MG63 (cell line): ENCODE measurements around the gene PPP1R2. TPM values are rescaled to one million over a fixed set of nuclear protein-coding genes. Genes with fewer than 3 reads are reported as not detected.
A peak's percentile ranks its signal among the peaks of the same experiment; 100 is the strongest.

Experiments
- DNase-seq: peaks from one replicate; pipeline ENCODE4 v3.0.0-alpha.2; 2020
- H3K27me3 ChIP-seq: fragments of 250-450 bp; sonication (Bioruptor Pico); 2 replicates; pipeline ENCODE4 v1.5.1; 2020; ENCODE audit warnings: mild to moderate bottlenecking, moderate library complexity
- H3K36me3 ChIP-seq: fragments of 250-450 bp; sonication (Bioruptor Pico); 2 replicates; pipeline ENCODE4 v1.5.1; 2020; ENCODE audit warnings: mild to moderate bottlenecking, moderate library complexity
- H3K4me3 ChIP-seq: fragments of 250-450 bp; sonication (Bioruptor Pico); 2 replicates; pipeline ENCODE4 v1.5.1; 2020; ENCODE audit warnings: mild to moderate bottlenecking, moderate library complexity
- H3K9me3 ChIP-seq: fragments of 250-450 bp; sonication (Bioruptor Pico); 2 replicates; pipeline ENCODE4 v1.5.1; 2020; ENCODE audit warnings: mild to moderate bottlenecking, moderate library complexity
- total RNA-seq: library from RNA; depleted of rRNA; stranded (reverse); fragments of >200 nt; shearing (Covaris generic); gene quantifications from 2 replicates; pipeline ENCODE4 v1.2.3, GENCODE V29; 2014; ENCODE audit warnings: low replicate concordance

Gene PPP1R2
- total RNA-seq, 1 experiment from 2014 or later, result 30.9 TPM

- Histone ChIP-seq H3K4me3 (no peak overlapping the region), H3K9me3 (no peaks in the 10 kb centered on the region), H3K27me3 (no peaks in the 10 kb centered on the region), H3K36me3 (no peaks in the 10 kb centered on the region)
- no peak for DNase-seq
These were observed 6.9 kb upstream of the PPP1R2 start for GRCh38 chr3:195549931-195550519.

DNA sequence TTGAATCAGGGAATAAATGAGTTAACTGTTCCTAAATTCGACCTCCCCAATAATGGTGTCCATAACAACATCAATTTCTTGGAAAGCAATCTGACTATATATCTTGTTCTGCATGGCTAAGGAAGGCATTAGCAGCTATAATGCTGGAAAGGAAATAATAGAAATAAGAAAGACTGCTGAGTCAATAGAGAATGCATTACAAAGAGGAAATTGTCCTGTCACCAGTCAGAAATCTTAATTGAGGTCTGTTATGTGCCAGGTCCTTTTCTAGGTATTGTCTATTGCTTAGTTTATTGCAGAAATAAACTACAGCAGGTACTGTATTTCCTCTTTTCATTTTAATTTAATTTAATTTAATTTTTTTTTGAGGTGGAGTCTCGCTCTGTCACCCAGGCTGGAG lies 5.9 kb upstream of the PPP1R2 start:
- H3K36me3 ChIP-seq, result no peaks in the 10 kb centered on the region
- DNase-seq, result no peak
- H3K4me3 ChIP-seq, result no peak overlapping the region
- H3K27me3 ChIP-seq, result no peaks in the 10 kb centered on the region
- no peaks in the 10 kb centered on the region for H3K9me3 ChIP-seq

DNA sequence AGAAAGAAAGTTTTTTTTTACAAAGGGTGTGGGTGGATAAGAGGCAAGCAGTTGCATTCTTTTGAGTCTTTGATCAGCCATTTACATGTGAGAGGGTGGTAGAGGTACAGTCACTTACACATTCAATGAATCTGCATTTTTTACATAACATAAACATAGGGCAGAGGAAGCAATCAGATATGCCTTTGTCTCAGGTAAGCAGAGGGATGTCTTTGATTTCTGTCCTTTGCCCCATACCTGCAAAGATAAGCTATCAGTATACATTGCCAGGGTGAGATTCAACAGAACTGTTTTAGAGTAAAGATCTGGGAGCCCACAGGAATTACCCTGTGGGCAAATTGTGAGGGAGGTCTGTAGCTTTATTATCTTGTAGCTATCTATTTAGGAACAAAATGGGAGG lies 5.4 kb upstream of the PPP1R2 start:
- no peaks in the 10 kb centered on the region for H3K9me3 ChIP-seq
- H3K36me3 ChIP-seq, result no peaks in the 10 kb centered on the region
- H3K27me3 ChIP-seq, result no peaks in the 10 kb centered on the region
- no peak overlapping the region for H3K4me3 ChIP-seq
- no peak for DNase-seq

GRCh38 chr3:195548006-195548405 lies 4.9 kb upstream of the PPP1R2 start:
- Histone ChIP-seq H3K36me3 (no peaks in the 10 kb centered on the region), H3K9me3 (no peaks in the 10 kb centered on the region), H3K4me3 (no peak overlapping the region), H3K27me3 (no peaks in the 10 kb centered on the region)
- DNase-seq, result no peak

GRCh38 chr3:195546130-195546560 lies 3.0 kb upstream of the PPP1R2 start:
- Histone ChIP-seq H3K27me3 (no peaks in the 10 kb centered on the region), H3K4me3 (peak overlapping the region; percentile 20), H3K36me3 (no peaks in the 10 kb centered on the region), H3K9me3 (no peaks in the 10 kb centered on the region)
- DNase-seq, result peak; percentile 92

DNA sequence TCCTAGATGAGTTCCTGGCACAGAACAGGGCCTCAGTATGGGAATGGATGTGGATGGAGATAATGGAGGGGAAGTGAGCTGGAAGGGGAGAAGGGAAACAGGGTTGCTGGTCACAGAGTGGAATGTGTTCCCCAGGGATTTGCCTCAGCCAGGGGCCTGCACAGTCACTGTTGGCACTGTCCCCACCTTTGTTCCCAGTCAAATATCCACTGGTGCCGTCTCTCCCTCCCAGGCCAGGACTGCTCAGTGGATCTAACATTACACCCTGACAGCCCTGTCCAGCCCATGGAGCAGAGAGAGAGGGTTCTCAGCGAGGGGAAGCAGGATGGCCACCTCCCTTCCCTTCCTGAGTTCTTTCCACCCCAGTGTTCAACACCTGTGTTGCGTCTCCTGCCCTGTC lies 1.5 kb upstream of the PPP1R2 start:
- H3K9me3 ChIP-seq, result no peaks in the 10 kb centered on the region
- no peaks in the 10 kb centered on the region for H3K27me3 ChIP-seq
- H3K4me3 ChIP-seq, result no peak overlapping the region
- no peaks in the 10 kb centered on the region for H3K36me3 ChIP-seq
- no peak for DNase-seq

DNA sequence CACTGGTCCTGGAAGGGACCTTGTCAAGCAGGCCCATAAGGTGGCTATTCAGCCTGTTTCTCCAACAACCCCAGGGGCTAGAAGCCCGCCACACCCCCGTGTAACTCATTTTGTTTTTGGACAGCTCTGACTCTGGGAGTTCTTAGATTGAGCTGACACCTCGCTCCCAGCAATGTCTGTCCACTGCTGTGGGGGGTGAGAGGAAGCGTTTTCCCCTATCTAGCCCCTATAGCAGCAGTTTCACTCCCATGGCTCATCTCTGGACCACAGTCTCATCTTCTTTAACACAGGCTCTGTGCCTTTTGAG lies 1.1 kb upstream of the PPP1R2 start:
- no peak for DNase-seq
- no peaks in the 10 kb centered on the region for H3K36me3 ChIP-seq
- H3K9me3 ChIP-seq, result no peaks in the 10 kb centered on the region
- H3K27me3 ChIP-seq, result no peaks in the 10 kb centered on the region
- H3K4me3 ChIP-seq, result no peak overlapping the region

GRCh38 chr3:195543500-195544229 lies 540 bp upstream of the PPP1R2 start:
- Histone ChIP-seq H3K36me3 (no peaks in the 10 kb centered on the region), H3K9me3 (no peaks in the 10 kb centered on the region), H3K27me3 (no peaks in the 10 kb centered on the region), H3K4me3 (peak overlapping the region; percentile 88)
- DNase-seq, result no peak

DNA sequence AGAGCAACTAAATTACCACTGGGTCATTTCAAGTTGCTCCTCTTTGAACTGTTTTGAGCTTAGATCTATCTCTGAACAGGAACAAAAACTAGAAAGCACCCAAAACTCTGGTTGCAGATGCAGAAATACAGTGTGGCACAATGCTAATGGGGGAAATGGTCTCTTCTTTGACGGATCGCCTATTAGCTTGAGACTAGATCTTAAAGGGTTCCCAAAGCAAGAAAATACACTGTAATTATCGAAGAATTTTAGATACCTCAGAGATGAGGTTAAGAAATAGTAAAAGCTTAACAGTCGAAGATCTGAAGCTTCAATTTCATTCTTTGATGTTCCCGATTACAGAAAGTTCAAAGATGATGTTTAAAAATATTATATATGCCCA lies 818 bp downstream of the PPP1R2 start:
- Histone ChIP-seq H3K4me3 (peak overlapping the region; percentile 88), H3K9me3 (no peaks in the 10 kb centered on the region), H3K27me3 (peaks cover 2% of the 10 kb centered on the region; the same call in 1 of the 2 replicates), H3K36me3 (no peaks in the 10 kb centered on the region)
- DNase-seq, result no peak

GRCh38 chr3:195540511-195540910 lies 2.6 kb downstream of the PPP1R2 start:
- Histone ChIP-seq H3K27me3 (peaks cover 2% of the 10 kb centered on the region; the same call in 1 of the 2 replicates), H3K9me3 (no peaks in the 10 kb centered on the region), H3K36me3 (no peaks in the 10 kb centered on the region), H3K4me3 (no peak overlapping the region)
- DNase-seq, result no peak

DNA sequence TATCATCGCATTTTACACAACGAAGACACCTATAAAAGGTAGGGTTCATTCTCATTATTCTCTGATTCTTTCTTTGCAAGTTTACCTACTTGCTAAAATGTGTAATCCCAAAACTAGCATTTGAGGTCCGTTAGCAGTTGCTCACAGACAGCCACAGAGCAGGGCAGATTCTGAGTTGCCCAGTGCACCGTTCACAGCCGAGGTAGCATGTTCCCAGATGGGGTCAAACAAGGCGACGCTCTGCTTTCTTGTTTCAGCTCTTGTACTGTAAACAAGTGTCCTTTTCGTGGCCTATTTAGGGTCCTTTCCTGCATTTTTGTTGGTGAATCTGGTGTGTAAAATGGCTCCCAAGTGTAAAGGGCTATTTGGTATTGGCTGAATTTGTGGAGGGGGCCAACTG lies 3.1 kb downstream of the PPP1R2 start:
- H3K27me3 ChIP-seq, result peaks cover 2% of the 10 kb centered on the region; the same call in 1 of the 2 replicates
- H3K36me3 ChIP-seq, result no peaks in the 10 kb centered on the region
- H3K4me3 ChIP-seq, result no peak overlapping the region
- no peaks in the 10 kb centered on the region for H3K9me3 ChIP-seq
- DNase-seq, result no peak

GRCh38 chr3:195539479-195539878 lies 3.6 kb downstream of the PPP1R2 start:
- no peak for DNase-seq
- Histone ChIP-seq H3K27me3 (peaks cover 2% of the 10 kb centered on the region; the same call in 1 of the 2 replicates), H3K4me3 (no peak overlapping the region), H3K9me3 (no peaks in the 10 kb centered on the region), H3K36me3 (no peaks in the 10 kb centered on the region)

GRCh38 chr3:195537995-195538394 lies 5.1 kb downstream of the PPP1R2 start:
- Histone ChIP-seq H3K9me3 (no peaks in the 10 kb centered on the region), H3K27me3 (peaks cover 2% of the 10 kb centered on the region; the same call in 1 of the 2 replicates), H3K4me3 (no peak overlapping the region), H3K36me3 (no peaks in the 10 kb centered on the region)
- DNase-seq, result no peak

DNA sequence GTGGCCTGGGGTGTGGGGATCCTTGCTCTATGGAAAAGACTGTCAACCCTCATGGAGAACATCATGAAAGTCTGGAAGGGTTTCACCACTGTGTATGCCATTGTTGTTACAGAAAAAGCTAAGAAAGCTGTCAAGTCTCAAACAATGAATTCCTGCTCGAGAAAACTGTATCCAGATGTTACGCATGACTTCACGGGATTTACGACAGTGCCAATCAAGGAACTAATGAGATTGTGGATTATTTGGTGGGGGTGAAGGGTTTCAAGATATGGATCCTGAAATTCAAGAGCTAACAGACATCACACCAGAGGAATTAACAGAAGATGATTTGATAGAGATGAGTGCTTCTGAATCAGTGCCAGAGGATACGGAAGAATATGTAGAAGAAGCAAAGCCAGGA lies 7.8 kb downstream of the PPP1R2 start:
- H3K4me3 ChIP-seq, result no peak overlapping the region
- no peak for DNase-seq
- H3K27me3 ChIP-seq, result peaks cover 2% of the 10 kb centered on the region; the same call in 1 of the 2 replicates
- no peaks in the 10 kb centered on the region for H3K36me3 ChIP-seq
- no peaks in the 10 kb centered on the region for H3K9me3 ChIP-seq

DNA sequence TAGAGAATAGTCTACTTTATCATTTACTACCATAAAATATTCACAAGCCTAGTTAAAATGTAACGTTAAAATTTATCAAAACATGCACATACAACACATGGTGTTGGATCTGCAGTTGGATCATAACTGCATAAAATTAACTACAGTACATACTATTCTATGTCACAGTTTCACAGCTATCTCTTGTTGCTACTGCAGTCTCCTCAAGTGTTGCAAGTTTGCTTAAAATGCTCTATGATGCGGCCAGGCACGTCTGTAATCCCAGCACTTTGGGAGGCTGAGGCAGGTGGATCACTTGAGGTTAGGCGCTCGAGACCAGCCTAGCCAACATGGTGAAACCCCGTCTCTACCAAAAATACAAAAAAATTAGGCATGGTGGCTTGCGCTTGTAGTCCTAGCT lies 10.3 kb downstream of the PPP1R2 start:
- H3K4me3 ChIP-seq, result no peak overlapping the region
- no peaks in the 10 kb centered on the region for H3K9me3 ChIP-seq
- peaks cover 2% of the 10 kb centered on the region; the same call in 1 of the 2 replicates for H3K27me3 ChIP-seq
- DNase-seq, result no peak
- no peaks in the 10 kb centered on the region; the same call in 1 of the 2 replicates for H3K36me3 ChIP-seq

DNA sequence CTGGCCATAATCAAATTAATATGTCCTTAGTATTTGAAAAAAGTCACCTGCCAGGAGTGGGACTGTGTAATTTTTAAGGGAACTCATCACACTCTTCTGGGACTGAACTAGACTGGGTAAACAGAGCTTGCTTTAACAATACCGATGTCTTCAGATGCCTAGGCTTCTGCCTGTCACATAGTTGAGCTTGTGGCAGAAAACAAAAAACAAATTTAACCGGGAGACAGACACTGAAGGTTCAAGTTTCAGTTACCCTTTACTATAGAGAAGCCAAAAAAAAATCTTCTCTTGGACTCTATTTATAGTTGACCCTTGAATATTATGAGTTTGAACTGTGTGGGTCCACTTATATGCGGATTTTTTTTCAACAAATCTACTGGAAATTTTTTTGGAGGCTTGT lies 10.8 kb downstream of the PPP1R2 start:
- no peak for DNase-seq
- Histone ChIP-seq H3K27me3 (no peaks in the 10 kb centered on the region), H3K36me3 (no peaks in the 10 kb centered on the region; the same call in 1 of the 2 replicates), H3K9me3 (no peaks in the 10 kb centered on the region), H3K4me3 (no peak overlapping the region)

GRCh38 chr3:195531683-195532082 lies 11.4 kb downstream of the PPP1R2 start:
- DNase-seq, result no peak
- Histone ChIP-seq H3K36me3 (no peaks in the 10 kb centered on the region; the same call in 1 of the 2 replicates), H3K9me3 (no peaks in the 10 kb centered on the region), H3K4me3 (no peak overlapping the region), H3K27me3 (no peaks in the 10 kb centered on the region)

DNA sequence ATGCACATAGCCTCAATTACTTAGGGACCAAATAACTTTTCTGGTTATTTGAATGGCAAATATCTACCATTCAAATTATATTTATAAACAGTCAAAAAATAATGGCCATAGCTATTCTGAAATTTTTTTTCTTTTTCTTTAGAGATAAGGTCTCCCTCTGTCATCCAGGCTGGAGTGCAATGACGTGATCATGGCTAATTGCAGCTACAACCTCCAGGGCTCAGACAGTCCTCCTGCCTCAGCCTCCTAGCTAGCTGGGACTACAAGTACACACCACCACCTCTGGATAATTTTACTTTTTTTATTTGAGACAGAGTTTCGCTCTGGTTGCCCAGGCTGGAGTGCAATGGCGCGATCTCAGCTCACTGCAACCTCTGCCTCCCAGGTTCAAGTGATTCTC lies 16.6 kb downstream of the PPP1R2 start:
- Histone ChIP-seq H3K36me3 (peaks cover 3% of the 10 kb centered on the region), H3K4me3 (no peak overlapping the region), H3K9me3 (no peaks in the 10 kb centered on the region), H3K27me3 (no peaks in the 10 kb centered on the region)
- no peak for DNase-seq
